HCT116 (cell line): Measurements from ENCODE around the gene CUEDC1. TPM values are rescaled to one million over a fixed set of nuclear protein-coding genes. Genes with fewer than 3 reads are reported as not detected.

Experiments
- ATAC-seq: fragments of 200-7000 bp; cut with Tn5 transposase; 2 replicates; pipeline ENCODE4 v1.9.1; 2020; ENCODE audit warnings: mild to moderate bottlenecking, moderate library complexity
- BruUV-seq: library from RNA; stranded (reverse); fragments of 400-500 nt; replicated peaks from 2 replicates; lab custom pipeline; 2021; lab: Mats Ljungman, UMichigan
- CTCF ChIA-PET: fragments of 300-600 bp; sonication (Branson Sonifier 250); formaldehyde crosslinking; loops from one replicate; lab custom pipeline; 2021; ENCODE audit warnings: antibody characterized with exemption; lab: Charles Lee
- POLR2A ChIA-PET: fragments of 300-600, 350-600 bp; sonication (Branson Sonifier 250); formaldehyde crosslinking; loops from one replicate; lab custom pipeline; 2021; ENCODE audit warnings: antibody characterized with exemption; lab: Charles Lee
- RAD21 ChIA-PET, 2 experiments: fragments of 300-600 bp; sonication (Branson Sonifier 250); formaldehyde crosslinking; loops; one replicate each; lab custom pipeline; 2023; ENCODE audit warnings: low total read pairs in 2 of 2; ENCODE audit not compliant: uncharacterized antibody in 2 of 2, unreplicated experiment in 2 of 2, low non-redundant PET in 1 of 2; lab: Charles Lee
- DNase-seq: peaks from one replicate; pipeline ENCODE4 v3.0.0-alpha.2; 2010; ENCODE audit warnings: low read depth, low spot score
- H2AFZ ChIP-seq: fragments of 200-600 bp; shearing (Covaris generic), sonication (generic); 2 replicates; pipeline ENCODE4 v1.6.1; 2017; ENCODE audit warnings: low read depth, mixed run types, mixed read lengths, antibody characterized with exemption, low read length; ENCODE audit not compliant: poor library complexity, severe bottlenecking
- H3K27ac ChIP-seq: 2 replicates; pipeline ENCODE4 v1.5.1; 2012; ENCODE audit warnings: low read depth, low read length
- H3K27me3 ChIP-seq: fragments of 200-600 bp; sonication (generic); 2 replicates; pipeline ENCODE4 v1.6.1; 2016; ENCODE audit warnings: mixed run types, low read length, mixed read lengths; ENCODE audit not compliant: insufficient read depth
- H3K36me3 ChIP-seq, 2 experiments: fragments of 200-500 bp in 1 of 2; fragments of 200-600 bp in 1 of 2; sonication (Bioruptor generic) in 1 of 2; sonication (generic) in 1 of 2; 2 replicates each; pipeline versions ENCODE4 v1.5.1 to v1.6.1; 2014 to 2016; ENCODE audit warnings: low read length in 2 of 2, inconsistent platforms in 1 of 2, mixed read lengths in 1 of 2, mixed run types in 1 of 2; ENCODE audit not compliant: insufficient read depth in 2 of 2, control insufficient read depth in 1 of 2
- H3K4me1 ChIP-seq, 2 experiments: fragments of 200-600 bp in 1 of 2; sonication (generic) in 1 of 2; 2 replicates each; pipeline versions ENCODE4 v1.5.1 to v1.6.1; 2012 to 2017; ENCODE audit warnings: low read length in 2 of 2, inconsistent platforms in 1 of 2, mild to moderate bottlenecking in 1 of 2, mixed read lengths in 1 of 2, mixed run types in 1 of 2, moderate library complexity in 1 of 2; ENCODE audit not compliant: insufficient read depth in 2 of 2, control insufficient read depth in 1 of 2
- H3K4me2 ChIP-seq: fragments of 200-600 bp; sonication (generic); 2 replicates; pipeline ENCODE4 v1.6.1; 2017; ENCODE audit warnings: mixed run types, low read length, mixed read lengths
- H3K4me3 ChIP-seq, 2 experiments: fragments of 200-600 bp in 1 of 2; sonication (generic) in 1 of 2; replicated peaks in 1 of 2; 2 replicates each; pipeline ENCODE4 v1.5.1; 2011 to 2016; ENCODE audit warnings: low read length in 2 of 2, control low read depth in 1 of 2, low read depth in 1 of 2, mild to moderate bottlenecking in 1 of 2, mixed read lengths in 1 of 2, mixed run types in 1 of 2
- H3K79me2 ChIP-seq: fragments of 200-600 bp; sonication (generic); 2 replicates; pipeline ENCODE4 v1.6.1; 2017; ENCODE audit warnings: mild to moderate bottlenecking, mixed run types, low read length, moderate library complexity, mixed read lengths; ENCODE audit not compliant: insufficient read depth
- H3K9ac ChIP-seq: fragments of 200-600 bp; sonication (generic); 2 replicates; pipeline ENCODE4 v1.6.1; 2016; ENCODE audit warnings: low read length, mixed read lengths
- H3K9me2 ChIP-seq: fragments of 200-600 bp; sonication (generic), shearing (Covaris generic); 2 replicates; pipeline ENCODE4 v1.6.1; 2017; ENCODE audit warnings: mixed run types, mild to moderate bottlenecking, moderate library complexity; ENCODE audit not compliant: insufficient read depth
- H3K9me3 ChIP-seq, 2 experiments: fragments of 200-500 bp in 1 of 2; fragments of 200-600 bp in 1 of 2; sonication (Bioruptor generic) in 1 of 2; sonication (generic) in 1 of 2; 2 replicates each; pipeline ENCODE4 v1.6.1; 2014 to 2017; ENCODE audit warnings: low read length in 2 of 2, mixed read lengths in 2 of 2, inconsistent platforms in 1 of 2, low read depth in 1 of 2, mild to moderate bottlenecking in 1 of 2, mixed run types in 1 of 2, moderate library complexity in 1 of 2; ENCODE audit not compliant: control insufficient read depth in 1 of 2, insufficient read depth in 1 of 2
- H4K20me1 ChIP-seq: fragments of 200-600 bp; sonication (generic), shearing (Covaris generic); 2 replicates; pipeline ENCODE4 v1.6.1; 2017; ENCODE audit warnings: mixed run types, mild to moderate bottlenecking, moderate library complexity; ENCODE audit not compliant: insufficient read depth
- CEBPB ChIP-seq: IDR thresholded peaks from 2 replicates; pipeline ENCODE4 v1.6.1; 2012; ENCODE audit warnings: low read depth
- EGR1 ChIP-seq: IDR thresholded peaks from 2 replicates; pipeline ENCODE4 v1.6.1; 2012; ENCODE audit warnings: low read depth
- ELF1 ChIP-seq: IDR thresholded peaks from 2 replicates; pipeline ENCODE4 v1.6.1; 2012; ENCODE audit warnings: low read depth, borderline replicate concordance
- EZH2 ChIP-seq: fragments of 200-600 bp; sonication (generic); IDR thresholded peaks from 2 replicates; pipeline ENCODE4 v1.6.1; 2017; ENCODE audit warnings: antibody characterized with exemption, mixed run types
- POLR2A ChIP-seq: IDR thresholded peaks from 2 replicates; pipeline ENCODE4 v1.7.0; 2011; ENCODE audit warnings: borderline replicate concordance; ENCODE audit not compliant: insufficient read depth, insufficient read length; ENCODE audit errors: extremely low read depth
- POLR2AphosphoS5 ChIP-seq: IDR thresholded peaks from 2 replicates; pipeline ENCODE4 v1.6.1; 2011; ENCODE audit warnings: mild to moderate bottlenecking, low read depth, low read length, moderate library complexity
- RAD21 ChIP-seq: IDR thresholded peaks from 2 replicates; pipeline ENCODE4 v1.6.1; 2012; ENCODE audit warnings: low read depth, mild to moderate bottlenecking
- SIN3A ChIP-seq: IDR thresholded peaks from 2 replicates; pipeline ENCODE4 v1.6.1; 2012; ENCODE audit warnings: low read depth
- SP1 ChIP-seq: IDR thresholded peaks from 2 replicates; pipeline ENCODE4 v1.6.1; 2012; ENCODE audit warnings: low read depth
- TCF7L2 ChIP-seq: IDR thresholded peaks from 2 replicates; pipeline ENCODE4 v1.7.0; 2011; ENCODE audit warnings: borderline replicate concordance, inconsistent platforms; ENCODE audit not compliant: insufficient read depth, insufficient read length; ENCODE audit errors: extremely low read depth
- YY1 ChIP-seq: IDR thresholded peaks from 2 replicates; pipeline ENCODE4 v1.6.1; 2011; ENCODE audit warnings: low read length, low read depth, moderate library complexity, mild to moderate bottlenecking; ENCODE audit not compliant: insufficient replicate concordance; ENCODE audit errors: extremely low read depth
- ZFX ChIP-seq: fragments of 450-650 bp; IDR thresholded peaks from 2 replicates; pipeline ENCODE4 v1.6.1; 2017
- ZNF274 ChIP-seq: fragments of 200-500 bp; sonication (Bioruptor generic); IDR thresholded peaks from 2 replicates; pipeline ENCODE4 v1.6.1; 2014; ENCODE audit warnings: mild to moderate bottlenecking, low read depth, low read length, inconsistent platforms
- intact Hi-C: fragments of 100-400 bp; cut with micrococcal nuclease; formaldehyde crosslinking; loops from 2 replicates; pipeline ENCODE4 v1.10.0; 2022
- total RNA-seq: library from RNA; stranded (reverse); gene quantifications from one replicate; pipeline ENCODE4 v1.2.1, GENCODE V29; 2021; ENCODE audit not compliant: unreplicated experiment
- TF ChIP-seq, protein P1 (sequence below): IDR thresholded peaks from 2 replicates; pipeline ENCODE4 v1.6.1; 2012; ENCODE audit warnings: low read depth
- TF ChIP-seq, protein P2 (sequence below), 3 experiments: fragments of 200-600 bp in 1 of 3; sonication (generic) in 1 of 3; IDR thresholded peaks in 2 of 3; conservative IDR thresholded peaks in 1 of 3; 2 replicates each; pipeline ENCODE4 v1.5.1; 2012 to 2017; ENCODE audit warnings: low read depth in 2 of 3, low read length in 2 of 3, antibody characterized with exemption in 1 of 3, borderline replicate concordance in 1 of 3, control low read depth in 1 of 3, mild to moderate bottlenecking in 1 of 3, mixed read lengths in 1 of 3, mixed run types in 1 of 3, moderate library complexity in 1 of 3; ENCODE audit not compliant: insufficient read depth in 1 of 3
- TF ChIP-seq, protein P3 (sequence below): IDR thresholded peaks from 2 replicates; pipeline ENCODE4 v1.6.1; 2012

Gene CUEDC1
- total RNA-seq, 1 experiment from 2014 or later, result 60.2 TPM

DNA sequence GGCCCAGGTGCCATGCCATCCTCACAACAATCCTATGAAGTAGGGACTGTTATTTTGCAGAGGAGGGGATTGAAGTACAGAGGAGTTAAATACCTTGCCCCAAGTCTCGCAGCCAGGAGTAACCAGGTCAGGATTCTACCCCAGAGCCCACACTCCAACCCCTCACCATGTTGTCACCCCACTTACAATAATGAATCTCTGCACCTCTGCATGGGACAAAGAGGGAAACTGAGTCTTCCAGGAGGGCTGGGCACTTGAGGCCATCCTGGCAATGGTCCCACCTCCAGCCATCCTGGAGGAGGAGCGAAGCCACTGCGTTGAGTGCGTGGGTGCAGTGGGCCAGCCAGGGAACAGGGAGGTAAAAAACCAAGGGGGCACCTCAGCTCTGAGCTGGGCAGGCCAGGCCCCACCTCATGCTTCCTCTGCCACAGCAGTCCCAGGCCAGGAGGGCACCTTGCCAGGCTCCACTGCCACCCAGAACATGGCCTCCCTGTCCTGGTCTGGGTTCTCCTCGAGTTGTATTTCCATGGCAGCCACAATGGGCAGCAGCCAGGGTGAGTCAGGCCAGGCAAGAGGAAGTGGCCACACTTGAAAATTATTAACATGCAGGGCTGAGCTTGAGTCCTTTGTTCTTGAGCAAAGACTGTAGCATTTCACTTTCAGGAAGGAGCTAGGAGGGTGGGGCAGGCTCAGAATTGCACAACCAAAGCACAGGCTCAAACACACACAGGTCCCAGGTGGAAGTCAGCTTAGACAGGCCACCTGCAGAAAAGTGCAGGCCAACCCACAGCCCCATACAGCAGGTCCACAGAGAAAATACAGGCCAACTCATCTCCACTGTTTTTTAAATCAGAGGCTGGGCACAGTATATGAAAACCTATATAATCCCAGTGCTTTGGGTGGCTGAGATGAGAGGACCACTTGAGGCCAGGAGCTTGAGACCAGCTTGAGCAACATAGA is 52.1 kb downstream of the CUEDC1 start (continued):
- TF ChIP-seq POLR2A (no peak), CEBPB (peak; percentile 100), ZNF274 (no peak), ELF1 (no peak; the same call in 1 of the 2 replicates), ZFX (no peak), YY1 (peak; percentile 87)
- TF ChIP-seq, protein P1, sequence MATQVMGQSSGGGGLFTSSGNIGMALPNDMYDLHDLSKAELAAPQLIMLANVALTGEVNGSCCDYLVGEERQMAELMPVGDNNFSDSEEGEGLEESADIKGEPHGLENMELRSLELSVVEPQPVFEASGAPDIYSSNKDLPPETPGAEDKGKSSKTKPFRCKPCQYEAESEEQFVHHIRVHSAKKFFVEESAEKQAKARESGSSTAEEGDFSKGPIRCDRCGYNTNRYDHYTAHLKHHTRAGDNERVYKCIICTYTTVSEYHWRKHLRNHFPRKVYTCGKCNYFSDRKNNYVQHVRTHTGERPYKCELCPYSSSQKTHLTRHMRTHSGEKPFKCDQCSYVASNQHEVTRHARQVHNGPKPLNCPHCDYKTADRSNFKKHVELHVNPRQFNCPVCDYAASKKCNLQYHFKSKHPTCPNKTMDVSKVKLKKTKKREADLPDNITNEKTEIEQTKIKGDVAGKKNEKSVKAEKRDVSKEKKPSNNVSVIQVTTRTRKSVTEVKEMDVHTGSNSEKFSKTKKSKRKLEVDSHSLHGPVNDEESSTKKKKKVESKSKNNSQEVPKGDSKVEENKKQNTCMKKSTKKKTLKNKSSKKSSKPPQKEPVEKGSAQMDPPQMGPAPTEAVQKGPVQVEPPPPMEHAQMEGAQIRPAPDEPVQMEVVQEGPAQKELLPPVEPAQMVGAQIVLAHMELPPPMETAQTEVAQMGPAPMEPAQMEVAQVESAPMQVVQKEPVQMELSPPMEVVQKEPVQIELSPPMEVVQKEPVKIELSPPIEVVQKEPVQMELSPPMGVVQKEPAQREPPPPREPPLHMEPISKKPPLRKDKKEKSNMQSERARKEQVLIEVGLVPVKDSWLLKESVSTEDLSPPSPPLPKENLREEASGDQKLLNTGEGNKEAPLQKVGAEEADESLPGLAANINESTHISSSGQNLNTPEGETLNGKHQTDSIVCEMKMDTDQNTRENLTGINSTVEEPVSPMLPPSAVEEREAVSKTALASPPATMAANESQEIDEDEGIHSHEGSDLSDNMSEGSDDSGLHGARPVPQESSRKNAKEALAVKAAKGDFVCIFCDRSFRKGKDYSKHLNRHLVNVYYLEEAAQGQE, result no peak

DNA sequence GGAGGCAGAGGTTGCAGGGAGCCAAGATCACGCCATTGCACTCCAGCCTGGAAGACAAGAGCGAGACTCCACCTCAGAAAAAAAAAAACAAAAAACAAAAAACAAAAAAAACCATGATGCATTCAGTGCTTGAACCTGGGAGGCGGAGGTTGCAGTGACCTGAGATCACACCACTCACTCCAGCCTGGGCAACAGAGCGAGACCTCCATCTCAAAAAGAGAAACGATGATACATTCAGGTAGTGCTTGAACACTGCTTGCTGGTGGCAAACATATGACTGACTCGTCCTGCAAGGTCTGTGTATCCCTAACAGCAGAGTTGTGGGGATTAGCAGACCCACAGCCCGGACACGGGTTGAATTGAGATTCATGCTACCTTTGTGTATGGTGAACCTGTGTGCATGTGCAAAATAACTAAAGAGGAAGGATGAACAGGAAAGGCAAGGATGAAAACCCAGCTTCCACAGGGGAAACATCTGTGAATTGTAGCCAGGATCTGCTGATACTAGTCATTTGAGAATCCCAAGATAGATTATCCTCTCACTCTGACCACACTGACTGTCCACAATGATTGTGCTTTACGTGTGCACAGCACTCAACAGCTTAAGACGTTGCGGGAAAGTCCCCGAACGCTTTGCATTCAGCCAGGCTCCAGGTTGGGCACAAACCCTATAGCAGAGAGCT is 53.0 kb downstream of the CUEDC1 start:
- intact Hi-C loops, result no loop called here
- H2AFZ ChIP-seq, result no peak overlapping the region
- H4K20me1 ChIP-seq, result no peaks in the 10 kb centered on the region
- peaks cover 85 to 97% of the 10 kb centered on the region in 2 experiments for H3K4me1 ChIP-seq
- POLR2A ChIA-PET, result interaction anchor here (1.2 to 2.9 kb wide), 4 partner anchors 10 to 91 kb away, joined by 3 to 16 read pairs (median 4); no protein-coding TSS in a partner anchor
- no peak overlapping the region for H3K4me3 ChIP-seq
- peaks cover 69% of the 10 kb centered on the region for H3K79me2 ChIP-seq
- no peaks in the 10 kb centered on the region for H3K9me2 ChIP-seq
- peak overlapping the region; percentile 69 for H3K4me2 ChIP-seq
- H3K27me3 ChIP-seq, result no peaks in the 10 kb centered on the region
- no peaks in the 10 kb centered on the region for H3K9me3 ChIP-seq
- RAD21 ChIA-PET, result interaction anchor here in 1 of 2 experiments (1.3 kb wide), 1 partner anchor 25 kb away, joined by 3 read pairs; no protein-coding TSS in a partner anchor
- DNase-seq, result no peak
- CTCF ChIA-PET, result no interaction called here
- ATAC-seq, result no peak
- peak overlapping the region; percentile 53; the same call in 1 of the 2 replicates for H3K9ac ChIP-seq
- no TSS peak for BruUV-seq
- H3K27ac ChIP-seq, result peak overlapping the region; percentile 60; the same call in 1 of the 2 replicates
- peaks cover 0 to 4% of the 10 kb centered on the region in 2 experiments; a peak in 1 of 4 replicates for H3K36me3 ChIP-seq
- no peak for TF ChIP-seq SP1
- TF ChIP-seq SIN3A, result no peak
- no peak for TF ChIP-seq EZH2
- no peak for TF ChIP-seq POLR2AphosphoS5
- TF ChIP-seq TCF7L2, result no peak
- TF ChIP-seq CEBPB, result no peak
- TF ChIP-seq, protein P2, sequence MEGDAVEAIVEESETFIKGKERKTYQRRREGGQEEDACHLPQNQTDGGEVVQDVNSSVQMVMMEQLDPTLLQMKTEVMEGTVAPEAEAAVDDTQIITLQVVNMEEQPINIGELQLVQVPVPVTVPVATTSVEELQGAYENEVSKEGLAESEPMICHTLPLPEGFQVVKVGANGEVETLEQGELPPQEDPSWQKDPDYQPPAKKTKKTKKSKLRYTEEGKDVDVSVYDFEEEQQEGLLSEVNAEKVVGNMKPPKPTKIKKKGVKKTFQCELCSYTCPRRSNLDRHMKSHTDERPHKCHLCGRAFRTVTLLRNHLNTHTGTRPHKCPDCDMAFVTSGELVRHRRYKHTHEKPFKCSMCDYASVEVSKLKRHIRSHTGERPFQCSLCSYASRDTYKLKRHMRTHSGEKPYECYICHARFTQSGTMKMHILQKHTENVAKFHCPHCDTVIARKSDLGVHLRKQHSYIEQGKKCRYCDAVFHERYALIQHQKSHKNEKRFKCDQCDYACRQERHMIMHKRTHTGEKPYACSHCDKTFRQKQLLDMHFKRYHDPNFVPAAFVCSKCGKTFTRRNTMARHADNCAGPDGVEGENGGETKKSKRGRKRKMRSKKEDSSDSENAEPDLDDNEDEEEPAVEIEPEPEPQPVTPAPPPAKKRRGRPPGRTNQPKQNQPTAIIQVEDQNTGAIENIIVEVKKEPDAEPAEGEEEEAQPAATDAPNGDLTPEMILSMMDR (IDR thresholded peaks at IDR 0.05 in 2 of 3, conservative IDR thresholded peaks at IDR 0.05 in 1 of 3; ENCODE audit: borderline replicate concordance in 1 of 3, insufficient read depth in 1 of 3, low read depth in 2 of 3, low read length in 2 of 3), result no peak
- TF ChIP-seq, protein P3, sequence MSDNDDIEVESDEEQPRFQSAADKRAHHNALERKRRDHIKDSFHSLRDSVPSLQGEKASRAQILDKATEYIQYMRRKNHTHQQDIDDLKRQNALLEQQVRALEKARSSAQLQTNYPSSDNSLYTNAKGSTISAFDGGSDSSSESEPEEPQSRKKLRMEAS, result no peak
- TF ChIP-seq EGR1, result no peak
- TF ChIP-seq RAD21, result no peak
- no peak for TF ChIP-seq YY1
- TF ChIP-seq ZNF274, result no peak
